HG02973 (cell line): ENCODE results near the gene ZNF117.
"Not testable (repeated sequence)": the region's sequence is repeated elsewhere in the genome, so short reads cannot be mapped to it uniquely, and the experiment has no call there.

Source experiments
- ATAC-seq: cut with Tn5 transposase; IDR thresholded peaks from one replicate; pipeline ENCODE4 v1.9.1; 2021; ENCODE audit warnings: moderate library complexity; ENCODE audit not compliant: unreplicated experiment

ZNF117 gene

DNA sequence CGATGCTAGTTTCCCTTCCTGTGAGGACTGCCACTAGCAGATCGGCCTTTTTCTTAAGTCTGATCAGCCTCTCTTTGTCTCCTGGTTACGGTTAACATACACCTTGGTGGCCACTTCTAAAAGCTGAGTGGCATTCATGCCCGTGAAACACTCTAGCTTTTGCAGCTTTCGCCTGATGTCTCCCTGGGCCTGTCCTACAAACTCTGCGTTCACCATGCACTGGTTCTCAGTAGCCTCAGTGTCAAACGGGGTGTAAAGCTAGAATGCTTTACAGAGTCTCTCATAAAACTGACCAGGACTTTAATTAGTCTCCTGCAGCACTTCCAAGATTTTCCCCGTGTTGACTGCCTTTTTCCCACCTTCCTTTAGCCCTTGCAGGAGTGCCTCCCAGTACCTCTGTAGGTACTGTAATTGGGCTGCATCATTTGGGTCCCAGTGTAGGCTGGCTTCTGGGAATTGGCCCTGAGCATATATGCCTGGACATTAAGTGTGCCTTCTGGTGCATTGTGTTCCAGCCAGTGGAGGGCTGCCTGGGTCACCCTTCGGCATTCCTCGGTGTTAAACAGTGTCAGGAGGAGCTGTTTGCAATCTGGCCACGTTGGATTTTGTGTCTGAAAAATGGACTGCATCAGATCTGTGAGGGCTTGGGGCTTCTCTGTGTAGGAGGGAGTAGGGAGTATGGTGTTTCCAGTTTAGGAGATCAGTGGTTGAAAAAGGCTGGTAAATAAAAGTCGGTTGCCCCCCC lies 6.5 kb upstream of the ZNF117 start:
- no peak for ATAC-seq

DNA sequence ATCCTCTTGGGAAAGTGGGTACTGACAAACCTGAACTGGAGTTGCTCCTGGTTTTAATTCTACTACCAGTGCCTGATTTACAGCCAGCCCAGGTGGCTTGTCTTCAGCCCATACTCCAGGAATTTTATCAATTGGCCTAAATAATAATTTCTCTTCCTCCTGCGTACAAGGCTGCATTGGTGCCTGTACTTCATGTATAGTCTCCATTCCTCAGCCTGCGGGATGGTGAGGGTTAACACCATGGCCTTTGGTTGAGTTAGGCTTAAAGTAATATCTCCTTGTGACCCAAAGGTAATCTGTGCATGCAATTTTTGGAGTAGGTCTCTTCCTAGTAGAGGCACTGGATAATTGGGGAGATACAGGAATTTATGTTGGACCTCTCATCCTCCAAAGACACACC lies 5.5 kb upstream of the ZNF117 start:
- ATAC-seq: no peak

DNA sequence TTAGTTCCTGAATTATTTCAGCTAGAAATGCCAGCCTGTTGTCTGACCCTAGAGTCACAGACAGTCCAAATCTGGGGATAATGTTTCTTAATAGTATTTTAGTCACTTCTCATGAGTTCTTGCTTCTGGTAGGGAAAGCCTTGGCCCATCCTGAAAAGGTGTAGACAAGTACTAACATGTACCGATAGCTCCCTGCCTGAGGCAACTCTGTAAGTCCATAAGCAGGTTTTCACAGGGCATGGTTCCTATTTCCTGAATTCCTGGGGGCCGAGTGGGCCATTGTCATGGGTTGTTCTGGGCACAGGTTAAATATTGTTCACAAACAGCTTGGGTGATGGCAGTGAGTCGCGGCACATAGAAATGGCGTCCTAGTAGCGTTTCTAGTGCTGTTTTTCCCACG lies 3.1 kb upstream of the ZNF117 start:
- ATAC-seq: no peak

DNA sequence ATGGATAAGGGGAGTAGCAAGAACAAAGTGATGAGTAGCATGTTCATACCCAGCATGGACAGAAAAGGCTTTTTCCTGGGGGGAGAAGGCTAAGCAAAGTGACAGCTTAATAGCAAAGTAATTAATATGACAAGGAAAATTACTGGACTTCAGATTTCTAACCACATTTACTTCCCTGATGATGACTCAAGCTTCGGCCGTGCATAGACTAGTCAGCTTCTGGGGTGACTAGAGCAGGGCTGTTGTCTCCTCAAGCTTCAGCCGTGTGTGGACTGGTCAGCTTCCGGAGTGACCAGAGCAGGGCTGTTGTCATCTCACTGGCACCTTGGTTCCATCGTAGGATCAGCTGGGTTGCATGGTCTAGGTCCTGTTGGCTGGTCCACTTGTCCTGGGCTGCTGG lies 2.1 kb upstream of the ZNF117 start:
- ATAC-seq: no peak

DNA sequence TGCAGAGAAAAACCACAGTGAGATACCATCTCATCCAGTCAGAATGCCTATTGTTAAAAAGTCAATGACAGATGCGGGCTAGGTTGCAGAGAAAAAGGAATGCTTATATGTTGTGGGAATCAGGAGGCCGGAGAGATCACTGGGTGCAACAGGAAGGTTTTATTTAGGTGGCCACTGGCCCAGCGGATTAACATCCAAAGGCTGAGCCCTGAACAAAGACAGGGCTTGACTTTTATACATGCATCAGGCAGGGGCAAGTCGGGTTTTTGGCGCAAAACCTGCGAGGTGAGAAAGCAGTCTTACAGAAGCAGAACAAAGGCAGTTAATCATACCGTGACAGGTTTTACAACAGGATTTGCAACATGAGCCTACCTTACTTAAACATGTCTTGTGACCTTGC lies 620 bp downstream of the ZNF117 start:
- no peak for ATAC-seq

DNA sequence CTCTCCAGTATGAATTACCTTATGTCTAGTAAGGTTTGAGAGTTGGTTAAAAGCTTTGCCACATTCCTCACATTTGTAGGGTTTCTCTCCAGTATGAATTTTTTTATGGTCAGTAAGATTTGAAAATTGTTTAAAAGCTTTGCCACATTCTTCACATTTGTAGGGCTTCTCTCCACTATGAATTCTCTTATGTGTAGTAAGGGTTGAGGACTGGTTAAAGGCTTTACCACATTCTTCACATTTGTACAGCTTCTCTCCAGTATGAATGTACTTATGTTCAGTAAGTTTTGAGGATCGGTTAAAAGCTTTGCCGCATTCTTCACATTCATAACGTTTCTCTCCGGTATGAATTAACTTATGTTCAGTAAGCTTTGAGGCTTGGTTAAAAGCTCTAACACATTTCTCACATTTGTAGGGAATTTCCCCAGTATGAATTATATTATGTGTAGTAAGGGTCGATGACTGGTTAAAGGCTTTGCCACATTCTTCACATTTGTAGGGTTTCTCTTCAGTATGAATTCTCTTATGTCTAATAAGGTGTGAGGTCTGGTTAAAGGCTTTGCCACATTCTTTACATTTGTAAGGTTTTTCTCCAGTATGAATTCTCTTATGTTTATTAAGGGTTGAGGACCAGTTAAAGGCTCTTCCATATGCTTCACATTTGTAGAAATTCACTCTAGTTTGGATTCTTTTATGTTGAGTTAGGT lies 12.2 kb downstream of the ZNF117 start:
- ATAC-seq: no peak

DNA sequence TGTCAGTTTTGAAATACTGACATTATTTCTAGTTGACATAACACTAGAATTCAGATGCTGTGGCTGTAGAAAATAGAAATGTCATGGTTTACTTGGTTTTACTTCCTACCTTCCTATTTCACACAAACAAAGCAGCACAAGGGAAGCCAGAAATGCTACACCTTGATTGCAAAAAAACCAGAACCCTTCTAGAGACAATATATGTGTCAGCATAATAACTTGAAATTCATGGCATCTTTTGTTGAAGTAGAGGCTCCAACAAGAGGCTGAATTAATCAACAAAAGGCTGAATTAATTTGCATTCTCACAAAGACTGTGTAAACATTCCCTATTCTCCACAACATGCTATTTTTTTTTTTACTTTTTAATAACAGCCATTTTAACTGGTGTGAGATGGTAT lies 25.2 kb downstream of the ZNF117 start:
- no peak for ATAC-seq

DNA sequence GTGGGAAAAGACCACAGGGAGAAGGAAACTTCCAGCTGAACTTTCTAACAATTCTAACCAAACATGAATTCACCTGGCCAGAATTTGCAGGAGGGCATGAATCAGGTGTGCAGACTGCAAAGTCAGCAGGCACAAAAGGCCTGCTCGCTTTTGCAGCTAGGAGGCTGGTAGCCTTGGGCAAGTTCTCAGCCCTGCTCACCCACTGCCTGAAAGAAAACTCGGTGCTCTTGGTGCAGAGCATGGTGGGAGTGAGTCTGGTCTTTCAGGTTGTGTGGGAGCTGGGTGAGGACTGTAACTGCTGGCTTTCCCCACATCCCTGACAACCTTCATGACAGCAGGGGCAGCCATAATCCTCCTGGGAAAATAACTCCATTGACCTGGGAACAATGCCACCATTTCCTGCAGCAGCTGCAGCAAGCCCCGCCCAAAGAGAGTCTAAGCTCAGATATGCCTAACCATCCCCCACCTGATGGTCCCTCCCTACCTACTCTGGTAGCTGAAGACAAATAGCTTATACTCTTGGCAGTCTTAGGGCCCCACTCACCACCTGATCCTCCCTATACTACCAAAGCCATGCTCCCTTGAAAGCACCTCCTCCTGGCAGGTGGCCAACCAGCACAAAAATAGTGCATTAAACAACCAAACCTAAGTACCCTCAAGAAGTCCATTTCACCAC lies 31.6 kb downstream of the ZNF117 start:
- ATAC-seq: no peak

DNA sequence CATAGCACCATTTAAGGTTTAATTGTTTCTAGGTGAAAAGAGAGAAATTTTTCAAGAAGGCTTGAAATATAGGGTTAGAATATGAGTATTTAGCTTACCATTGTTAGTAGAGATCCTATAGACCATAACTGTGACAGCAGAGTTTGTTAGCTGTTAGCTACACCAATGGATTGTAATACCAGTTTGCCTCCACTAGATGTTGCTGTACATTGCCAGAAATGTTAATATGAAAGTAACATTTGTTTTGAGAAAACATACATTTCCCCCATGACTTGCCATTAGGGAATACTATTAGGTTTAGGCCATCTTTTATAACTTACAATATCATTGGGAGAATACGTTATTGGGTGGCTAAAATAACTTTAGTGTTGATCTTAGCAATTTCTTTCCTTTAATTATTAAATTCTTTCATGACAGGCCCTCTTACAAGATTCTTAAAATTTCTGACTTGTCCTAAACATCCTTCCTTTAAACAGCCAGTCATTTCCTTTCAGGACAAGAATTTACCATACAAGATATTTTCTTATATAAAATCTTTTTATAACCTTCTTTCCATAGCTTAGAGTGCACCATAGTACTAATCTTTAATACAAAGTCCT lies 39.5 kb downstream of the ZNF117 start:
- no peak for ATAC-seq

DNA sequence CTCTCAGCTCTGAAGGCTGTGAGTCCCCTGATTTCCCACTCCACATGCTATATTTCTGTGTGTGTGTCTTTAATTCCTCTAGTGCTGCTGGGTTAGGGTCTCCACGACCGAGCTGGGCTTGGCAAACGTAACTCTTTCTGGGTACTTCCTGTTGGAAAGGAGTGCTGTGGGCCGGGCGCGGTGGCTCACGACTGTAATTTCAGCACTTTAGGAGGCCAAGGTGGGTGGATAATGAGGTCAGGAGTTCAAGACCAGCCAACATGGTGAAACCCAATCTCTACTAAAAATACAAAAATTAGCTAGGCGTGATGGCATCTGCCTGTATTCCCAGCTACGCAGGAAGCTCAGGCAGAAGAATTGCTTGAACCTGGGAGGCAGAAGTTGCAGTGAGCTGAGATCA lies 40.2 kb downstream of the ZNF117 start:
- ATAC-seq: not testable (repeated sequence)

DNA sequence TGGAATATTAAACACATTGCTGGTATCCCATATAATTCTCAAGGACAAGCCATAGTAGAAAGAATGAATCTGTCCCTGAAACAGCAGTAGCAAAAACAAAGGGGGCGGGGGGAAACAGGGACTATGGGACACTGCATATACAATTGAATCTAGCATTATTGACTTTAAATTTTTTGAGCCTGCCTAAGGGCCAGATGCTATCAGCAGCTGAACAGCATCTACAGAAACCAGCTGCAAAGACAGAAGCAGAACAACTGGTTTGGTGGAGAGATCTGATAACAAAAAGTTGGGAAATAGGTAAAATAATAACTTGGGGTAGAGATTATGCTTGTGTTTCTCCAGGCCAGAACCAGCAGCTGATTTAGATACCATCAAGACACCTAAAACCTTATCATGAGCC lies 42.1 kb downstream of the ZNF117 start:
- ATAC-seq: not testable (repeated sequence)

DNA sequence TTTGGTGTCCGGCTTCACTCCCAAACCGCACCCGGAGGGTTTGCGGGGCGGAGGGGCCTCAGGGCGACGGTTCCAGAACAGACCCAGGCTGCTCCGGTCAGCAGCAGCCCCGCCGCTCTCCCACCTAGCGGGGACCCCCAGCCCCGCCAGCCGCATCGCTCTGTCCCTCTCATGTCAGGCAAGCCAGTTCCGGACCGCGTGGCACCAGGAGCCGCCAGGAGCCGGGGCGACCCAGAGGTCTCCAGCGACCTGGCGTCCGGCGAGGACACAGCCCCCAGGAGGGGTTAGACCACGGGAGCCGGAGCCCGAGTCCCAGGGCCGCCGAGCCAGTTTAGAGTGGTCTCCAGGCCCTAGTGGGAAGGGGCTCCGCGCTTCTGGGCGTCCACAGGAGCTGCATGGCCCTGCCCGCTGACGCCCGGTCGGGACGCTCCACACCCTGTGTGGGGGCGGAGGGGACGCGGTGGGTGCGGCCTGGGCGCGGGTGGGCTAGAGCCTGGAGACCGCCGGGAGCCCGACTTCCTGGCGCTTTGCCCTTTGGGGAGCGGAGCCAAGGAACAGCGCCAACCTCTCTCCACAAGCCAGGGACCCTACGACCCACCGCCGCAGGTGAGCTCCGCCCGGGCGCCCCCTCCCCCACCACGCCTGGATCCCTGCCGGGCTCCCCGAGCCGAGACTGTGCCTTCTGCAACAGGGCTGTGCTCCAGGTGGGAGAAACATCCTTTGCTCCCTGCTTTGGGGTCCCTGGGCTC lies 43.4 kb downstream of the ZNF117 start:
- ATAC-seq: no peak

DNA sequence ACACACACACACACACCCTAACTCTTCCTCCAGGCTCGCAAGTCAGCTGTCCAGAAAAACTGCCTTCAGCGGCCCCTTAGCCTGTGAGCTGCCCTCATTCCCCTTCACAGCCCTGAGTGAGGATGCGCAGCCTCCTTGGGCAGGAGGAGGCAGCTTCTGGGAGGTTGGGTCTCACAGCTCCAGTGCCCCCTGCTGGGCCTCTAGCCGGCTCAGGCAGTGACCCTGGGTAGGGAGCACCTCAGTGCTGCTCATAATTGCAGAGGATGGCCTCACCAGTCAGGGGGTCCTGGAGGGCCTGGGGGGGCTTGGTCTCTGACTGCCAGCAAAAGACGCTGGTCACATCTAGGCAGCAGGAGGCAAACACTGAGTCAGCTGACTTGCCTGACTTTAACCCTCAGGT lies 44.1 kb downstream of the ZNF117 start:
- no peak for ATAC-seq

DNA sequence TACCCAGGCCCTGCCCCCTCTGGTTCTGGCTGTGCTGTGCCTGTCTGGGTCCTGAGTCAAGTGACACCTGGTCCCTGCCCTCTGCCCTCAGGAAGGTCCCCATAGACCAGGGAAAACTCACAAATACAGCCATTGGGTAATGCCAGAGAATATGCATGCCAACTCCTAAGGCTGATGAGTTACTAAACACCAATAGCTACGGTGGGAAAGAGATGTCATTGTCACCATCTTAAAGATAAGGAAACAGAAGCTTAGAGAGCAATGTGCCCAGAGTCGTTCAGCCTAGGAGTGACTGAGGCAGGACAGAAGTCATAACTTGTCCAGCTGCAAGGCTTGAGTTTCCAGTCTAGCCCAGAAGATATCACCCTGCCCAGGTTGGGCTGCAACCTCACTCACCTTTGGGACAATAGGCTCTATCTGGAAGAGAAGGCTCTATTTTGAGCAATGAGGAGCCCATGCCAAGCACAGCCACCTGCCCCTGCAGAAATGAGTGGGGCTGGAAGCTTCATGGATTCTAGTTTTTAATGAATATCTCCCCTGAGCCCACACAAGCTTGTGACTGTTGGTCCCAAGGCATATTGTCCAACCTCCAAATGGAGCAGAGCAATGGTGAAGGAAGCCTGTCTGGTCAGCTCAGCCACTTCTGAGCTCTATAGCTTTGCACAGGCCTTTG lies 45.2 kb downstream of the ZNF117 start:
- no peak for ATAC-seq

DNA sequence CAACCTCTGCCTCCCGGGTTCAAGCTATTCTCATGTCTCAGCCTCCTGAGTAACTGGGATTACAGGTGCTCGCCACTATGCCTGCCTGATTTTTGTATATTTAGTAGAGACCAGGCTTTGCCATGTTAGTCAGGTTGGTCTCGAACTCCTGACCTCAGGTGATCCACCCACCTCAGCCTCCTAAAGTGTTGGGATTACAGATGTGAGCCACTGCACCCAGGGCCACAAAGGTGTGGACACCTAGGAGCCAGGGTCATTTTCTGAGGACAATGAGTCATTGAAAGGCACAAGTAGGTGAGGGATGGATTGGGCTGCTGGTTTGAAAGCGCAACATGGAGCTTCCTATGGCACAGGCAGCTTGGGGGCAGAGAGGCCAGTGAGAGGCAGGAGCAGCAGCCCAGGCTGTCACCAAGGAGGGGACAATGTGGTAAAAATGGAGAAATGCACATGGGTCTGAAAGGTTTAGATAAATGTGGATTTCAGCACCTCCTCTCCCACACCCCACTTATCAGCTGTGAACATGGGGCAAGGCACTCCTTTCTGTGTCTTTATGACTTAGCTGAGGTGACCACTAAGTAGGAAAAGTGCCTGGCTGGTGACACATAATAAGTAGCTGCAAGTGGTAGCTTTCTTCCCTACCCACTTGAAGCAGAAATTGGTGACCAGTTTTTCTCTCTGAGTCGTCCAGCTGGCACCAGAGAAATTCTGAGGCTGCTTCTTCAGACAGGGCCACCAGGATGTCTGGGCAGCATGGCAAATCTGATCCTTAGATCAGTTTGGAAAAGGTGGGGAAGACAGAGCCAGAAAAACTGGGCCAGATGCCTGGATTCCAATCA lies 46.0 kb downstream of the ZNF117 start:
- ATAC-seq: not testable (repeated sequence)

DNA sequence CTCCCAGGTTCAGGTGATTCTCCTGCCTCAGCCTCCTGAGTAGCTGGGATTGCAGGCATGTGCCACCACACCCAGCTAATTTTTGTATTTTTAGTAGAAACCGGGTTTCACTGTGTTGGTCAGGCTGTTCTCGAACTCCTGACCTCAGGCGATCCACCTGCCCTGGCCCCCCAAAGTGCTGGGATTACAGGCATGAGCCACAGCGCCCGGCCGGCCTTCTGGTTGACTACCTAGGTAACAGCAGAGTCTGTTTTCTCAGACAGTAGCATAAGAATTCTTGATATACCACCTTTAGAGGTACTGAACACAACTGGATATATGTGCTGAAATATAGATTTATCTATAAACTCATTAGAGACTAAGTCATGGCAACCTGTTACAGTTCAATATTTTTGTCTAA lies 50.8 kb downstream of the ZNF117 start:
- not testable (repeated sequence) for ATAC-seq

DNA sequence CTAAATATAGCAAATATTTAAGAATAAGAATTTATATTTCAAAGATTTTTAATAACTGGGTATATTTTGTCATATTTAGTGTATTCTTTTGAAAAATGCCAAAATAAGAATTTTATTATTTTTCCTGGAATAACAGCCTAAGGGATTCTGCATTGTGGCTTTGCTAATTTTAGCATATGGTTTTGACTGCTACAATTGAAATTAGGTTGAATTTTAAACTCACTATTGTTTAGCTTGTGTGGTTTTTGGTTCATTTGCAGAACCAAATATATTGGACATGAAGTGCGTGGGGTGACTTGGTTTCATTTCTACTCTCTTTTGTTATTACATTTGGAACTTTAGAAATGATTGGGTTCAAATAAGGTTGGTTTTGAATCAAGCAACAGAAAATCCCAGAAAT lies 52.3 kb downstream of the ZNF117 start:
- no peak for ATAC-seq

DNA sequence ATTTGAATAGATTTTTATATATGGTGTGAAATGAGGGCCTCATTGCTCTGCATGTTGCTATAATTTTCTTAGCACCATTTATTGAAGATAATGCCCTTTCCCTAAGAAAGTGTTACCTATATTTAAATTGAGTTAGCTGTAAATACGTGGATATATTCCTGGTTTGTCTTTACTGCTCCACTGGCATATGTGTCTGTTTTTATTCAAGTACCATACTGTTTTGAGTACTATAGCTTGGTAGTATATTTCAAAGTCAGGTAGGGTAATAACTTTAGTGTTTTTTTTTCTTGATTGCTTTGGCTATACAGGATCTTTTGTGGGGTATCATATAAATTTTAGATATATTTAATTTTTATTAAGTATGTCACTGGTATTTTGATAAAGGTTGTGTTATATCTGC lies 56.4 kb downstream of the ZNF117 start:
- ATAC-seq: no peak
